GM10266 (cell line): ENCODE data around the gene FBXO44.

Experiments
- DNase-seq: peaks from one replicate; pipeline ENCODE4 v3.0.0; 2012; ENCODE audit errors: extremely low spot score
- CTCF ChIP-seq: IDR thresholded peaks from 2 replicates; pipeline ENCODE4 v1.5.1; 2012; ENCODE audit warnings: mild to moderate bottlenecking, low read depth; ENCODE audit not compliant: control insufficient read depth, insufficient read depth; ENCODE audit errors: missing control alignments

The FBXO44 gene

GRCh38 chr1:11673089-11673769, 18.6 kb downstream of the FBXO44 start:
- no peak for DNase-seq
- TF ChIP-seq CTCF = no peak

GRCh38 chr1:11674488-11674887, 19.8 kb downstream of the FBXO44 start:
- TF ChIP-seq CTCF = no peak
- no peak for DNase-seq

- no peak for DNase-seq
- no peak for TF ChIP-seq CTCF
Observed at GRCh38 chr1:11675325-11675724, 20.6 kb downstream of the FBXO44 start.

- DNase-seq = no peak
- TF ChIP-seq CTCF = no peak
Observed at GRCh38 chr1:11676386-11677103, 21.9 kb downstream of the FBXO44 start.

GRCh38 chr1:11678442-11678841, 23.8 kb downstream of the FBXO44 start:
- DNase-seq = no peak
- no peak for TF ChIP-seq CTCF

- no peak for TF ChIP-seq CTCF
- no peak for DNase-seq
Observed at GRCh38 chr1:11680270-11681070, 25.8 kb downstream of the FBXO44 start.
